GM12891 (cell line): ENCODE data around the gene PARD3.

Source experiments
- DNase-seq: peaks from one replicate; pipeline ENCODE4 v3.0.0; 2011; ENCODE audit warnings: low spot score; ENCODE audit not compliant: insufficient read length
- FAIRE-seq: peaks from 2 replicates; lab custom pipeline; 2011; peaks lifted over from hg19 to GRCh38; lab: Jason Lieb, UNC
- PAX5 ChIP-seq: IDR thresholded peaks from 2 replicates; pipeline ENCODE4 v1.6.1; 2011; ENCODE audit warnings: low read length, moderate library complexity, mild to moderate bottlenecking; ENCODE audit not compliant: insufficient read depth, severe bottlenecking
- POLR2A ChIP-seq: IDR thresholded peaks from 2 replicates; pipeline ENCODE4 v1.6.1; 2011; ENCODE audit warnings: low read depth, low read length, control low read depth
- POLR2AphosphoS5 ChIP-seq: IDR thresholded peaks from 2 replicates; pipeline ENCODE4 v1.6.1; 2011; ENCODE audit warnings: low read depth, low read length, control low read depth
- POU2F2 ChIP-seq: IDR thresholded peaks from 2 replicates; pipeline ENCODE4 v1.6.1; 2011; ENCODE audit warnings: low read depth, mild to moderate bottlenecking, control low read depth, low read length, moderate library complexity
- SPI1 ChIP-seq: IDR thresholded peaks from 2 replicates; pipeline ENCODE4 v1.6.1; 2011; ENCODE audit warnings: low read depth, low read length, control low read depth
- TAF1 ChIP-seq: IDR thresholded peaks from 2 replicates; pipeline ENCODE4 v1.6.1; 2011; ENCODE audit warnings: low read depth, low read length, control low read depth

Gene PARD3

DNA sequence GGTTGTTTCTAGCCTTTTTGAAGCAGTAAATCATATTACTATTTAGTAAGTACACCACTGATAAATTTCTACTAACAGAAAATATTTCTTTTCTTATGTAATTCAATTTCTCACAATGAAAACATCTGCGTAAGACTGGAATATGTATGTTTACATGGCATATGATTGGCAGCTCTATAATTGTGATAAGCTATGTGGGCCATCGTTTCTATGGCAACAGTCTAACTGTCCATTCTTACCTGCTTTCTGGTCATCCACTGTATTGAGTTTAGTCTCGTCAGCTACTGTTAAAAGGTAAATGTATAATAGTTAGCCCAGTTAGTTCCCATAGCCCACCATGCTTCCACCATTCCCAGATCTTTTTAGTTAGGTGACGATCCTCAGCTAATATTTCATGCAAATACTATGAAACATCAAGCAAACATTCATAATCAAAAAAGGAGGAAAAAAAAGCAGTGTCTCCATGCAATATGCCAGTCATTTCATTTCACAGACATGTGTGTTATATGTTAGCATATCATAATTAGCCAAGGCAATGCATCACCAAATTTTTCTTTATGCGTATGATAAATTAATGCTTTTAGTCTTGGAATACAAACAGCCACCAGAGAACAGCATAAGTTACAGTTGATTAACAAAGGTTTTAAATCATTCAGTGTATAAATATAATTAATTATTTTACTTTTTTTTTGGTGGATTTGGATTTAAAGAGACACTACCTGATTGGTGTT lies 479.0 kb downstream of the PARD3 start:
- FAIRE-seq (no peak), DNase-seq (no peak)
- no peak for TF ChIP-seq SPI1
- TF ChIP-seq POLR2A = no peak
- TF ChIP-seq PAX5 = no peak
- no peak for TF ChIP-seq POLR2AphosphoS5
- TF ChIP-seq POU2F2 = no peak
- TF ChIP-seq TAF1 = no peak

DNA sequence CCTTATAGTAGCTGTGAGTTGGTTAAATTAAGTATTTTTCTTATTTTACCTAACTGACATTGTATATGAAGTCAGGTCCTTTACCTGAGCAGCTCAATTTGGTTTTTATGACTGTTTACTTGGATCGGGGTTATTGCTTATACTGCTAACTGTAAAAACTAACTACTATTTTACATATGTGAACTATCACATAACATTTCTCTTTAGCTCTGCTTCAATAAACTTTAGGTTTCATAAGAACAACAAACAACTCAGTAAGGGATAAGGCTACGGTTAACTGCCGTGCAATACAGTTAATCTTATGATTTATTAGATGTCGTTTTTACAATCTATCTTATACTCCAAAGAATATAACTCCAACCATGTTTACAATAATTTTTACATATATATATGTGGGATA lies 480.2 kb downstream of the PARD3 start:
- no peak for DNase-seq
- TF ChIP-seq TAF1 = no peak
- no peak for TF ChIP-seq SPI1
- no peak for TF ChIP-seq POU2F2
- FAIRE-seq = no peak

DNA sequence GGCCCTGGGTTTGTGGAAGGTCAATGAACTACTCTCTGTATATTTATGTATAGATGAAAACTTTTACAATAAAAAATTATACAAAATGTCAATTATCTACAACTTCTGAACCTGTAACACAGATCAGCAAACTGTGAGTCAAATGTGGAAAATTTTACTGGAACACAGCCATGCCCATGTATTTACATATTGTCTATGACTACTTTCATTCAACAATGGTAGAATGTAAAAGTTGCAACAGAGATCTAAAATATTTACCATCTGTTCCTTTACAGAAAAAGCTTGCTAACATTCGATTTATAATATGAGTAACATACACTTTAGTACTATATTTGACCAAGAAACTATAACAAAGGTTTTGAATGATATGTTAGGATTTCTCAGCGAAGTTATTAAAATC lies 481.6 kb downstream of the PARD3 start:
- no peak for TF ChIP-seq POLR2AphosphoS5
- TF ChIP-seq POLR2A = no peak
- no peak for TF ChIP-seq POU2F2
- TF ChIP-seq PAX5 = no peak
- no peak for TF ChIP-seq TAF1
- no peak for TF ChIP-seq SPI1
- DNase-seq (no peak), FAIRE-seq (no peak)

DNA sequence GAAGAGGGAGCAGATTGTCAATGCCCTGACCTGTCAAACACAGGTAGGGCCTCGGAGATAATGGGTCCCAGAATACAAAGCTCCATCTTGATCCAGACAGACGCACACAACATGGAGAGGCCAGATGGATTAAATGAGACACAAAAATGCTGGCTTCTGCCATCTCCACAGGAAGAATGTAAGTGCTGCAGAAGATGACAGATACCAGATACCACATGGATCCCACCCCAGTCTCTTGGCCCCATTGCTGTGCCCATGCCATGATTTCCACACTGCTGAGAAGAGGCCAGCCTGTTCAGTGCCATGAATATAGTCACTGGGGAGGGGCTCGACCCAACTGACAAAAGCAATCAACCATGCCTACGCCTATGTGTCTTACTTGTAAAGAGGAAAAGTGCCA lies 487.9 kb downstream of the PARD3 start:
- no peak for DNase-seq
- TF ChIP-seq TAF1 (no peak), PAX5 (no peak), SPI1 (no peak), POLR2AphosphoS5 (no peak), POU2F2 (no peak), POLR2A (no peak)
- FAIRE-seq = no peak

DNA sequence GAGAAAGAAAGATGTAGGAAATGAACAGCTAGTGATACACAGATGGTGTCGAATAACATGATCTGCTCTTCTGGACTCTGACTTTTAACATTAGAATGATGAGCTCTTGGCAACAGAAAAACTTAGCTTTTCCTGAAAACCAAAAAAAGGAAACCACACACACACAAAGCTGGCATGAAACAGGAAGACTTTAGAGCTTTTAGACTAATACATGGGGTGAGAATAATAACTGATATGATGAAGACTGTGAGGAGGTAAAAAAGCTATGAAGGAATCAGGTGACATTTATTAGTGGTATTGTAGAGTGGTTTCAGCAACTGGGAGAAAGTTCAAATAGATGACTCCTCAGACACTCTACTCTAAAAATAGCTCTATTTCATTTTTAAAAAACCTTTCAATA lies 491.9 kb downstream of the PARD3 start:
- DNase-seq = no peak
- FAIRE-seq = no peak
- TF ChIP-seq TAF1 = no peak
- TF ChIP-seq POU2F2 = no peak
- TF ChIP-seq SPI1 = no peak
- TF ChIP-seq POLR2A = no peak
- TF ChIP-seq POLR2AphosphoS5 = no peak
- no peak for TF ChIP-seq PAX5

DNA sequence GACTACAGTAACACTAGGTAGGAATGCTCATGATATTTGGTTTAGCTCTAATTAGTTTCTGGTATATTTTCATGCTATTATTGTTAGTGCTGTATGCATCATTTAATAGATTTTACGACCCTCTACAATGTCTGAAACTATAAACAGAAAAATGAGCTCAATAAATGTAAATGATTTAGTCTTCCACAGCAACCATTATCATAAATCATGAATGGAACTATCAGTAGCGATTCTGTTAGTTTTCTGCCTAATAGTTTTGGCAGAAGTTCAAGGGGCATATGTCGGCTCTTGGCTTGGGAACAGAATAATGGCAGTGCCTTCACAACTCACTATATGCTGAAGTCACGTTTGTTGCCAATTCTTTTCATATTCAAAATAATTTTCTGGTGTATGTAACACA lies 494.8 kb downstream of the PARD3 start:
- TF ChIP-seq POLR2AphosphoS5 (no peak), POLR2A (no peak), SPI1 (no peak), POU2F2 (no peak), TAF1 (no peak), PAX5 (no peak)
- FAIRE-seq (no peak), DNase-seq (no peak)

DNA sequence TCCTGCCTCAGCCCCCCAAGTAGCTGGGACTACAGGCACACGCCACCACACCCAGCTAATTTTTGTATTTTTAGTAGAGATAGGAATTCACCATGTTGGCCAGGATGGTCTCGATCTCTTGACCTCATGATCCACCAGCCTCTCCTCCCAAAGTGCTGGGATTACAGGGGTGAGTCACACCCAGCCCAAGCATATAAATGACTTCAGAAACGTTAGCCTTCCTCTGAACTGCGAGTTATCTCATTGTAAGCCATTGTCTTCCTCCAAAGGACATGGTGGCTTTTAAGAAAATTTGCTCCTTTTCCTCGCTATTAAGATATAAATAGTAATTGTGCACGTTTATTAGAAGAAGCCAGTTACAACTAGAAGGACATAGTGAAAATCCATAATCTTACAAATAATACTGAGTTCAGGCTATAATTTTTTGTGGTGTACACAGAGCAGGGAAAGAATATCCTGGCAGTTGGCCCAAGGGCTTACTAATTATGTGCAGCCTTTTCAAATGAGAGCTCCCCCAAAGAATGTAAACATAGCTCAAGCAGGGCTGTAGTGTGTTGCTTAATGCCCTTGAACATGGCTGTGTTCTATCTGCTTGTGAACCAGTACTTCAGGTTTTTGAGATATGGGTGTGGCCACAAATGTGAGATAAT lies 495.8 kb downstream of the PARD3 start:
- no peak for DNase-seq
- TF ChIP-seq POU2F2 = no peak
- no peak for TF ChIP-seq POLR2AphosphoS5
- TF ChIP-seq SPI1 = no peak
- no peak for TF ChIP-seq POLR2A
- TF ChIP-seq PAX5 = no peak
- TF ChIP-seq TAF1 = no peak
- no peak for FAIRE-seq

DNA sequence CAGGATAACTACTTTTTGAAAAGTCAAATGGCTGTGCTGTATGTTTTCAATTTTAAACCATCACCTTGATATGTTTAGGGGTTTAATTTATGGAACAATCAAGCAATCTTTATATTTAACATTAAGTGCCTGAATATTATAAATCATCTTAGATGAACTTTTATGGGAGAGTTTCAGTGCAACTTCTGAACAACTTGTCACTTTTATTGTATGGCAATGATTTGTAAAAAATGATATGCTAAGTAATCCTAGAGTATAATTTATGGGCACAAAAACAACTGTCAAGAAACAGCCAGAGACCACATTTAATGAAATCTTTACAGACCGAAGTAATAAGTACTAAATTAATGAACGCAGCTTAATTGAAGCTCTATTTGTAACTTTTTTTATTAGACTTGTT lies 498.9 kb downstream of the PARD3 start:
- FAIRE-seq (no peak), DNase-seq (no peak)
- TF ChIP-seq SPI1 (no peak), PAX5 (no peak), POLR2A (no peak), POLR2AphosphoS5 (no peak), TAF1 (no peak), POU2F2 (no peak)

DNA sequence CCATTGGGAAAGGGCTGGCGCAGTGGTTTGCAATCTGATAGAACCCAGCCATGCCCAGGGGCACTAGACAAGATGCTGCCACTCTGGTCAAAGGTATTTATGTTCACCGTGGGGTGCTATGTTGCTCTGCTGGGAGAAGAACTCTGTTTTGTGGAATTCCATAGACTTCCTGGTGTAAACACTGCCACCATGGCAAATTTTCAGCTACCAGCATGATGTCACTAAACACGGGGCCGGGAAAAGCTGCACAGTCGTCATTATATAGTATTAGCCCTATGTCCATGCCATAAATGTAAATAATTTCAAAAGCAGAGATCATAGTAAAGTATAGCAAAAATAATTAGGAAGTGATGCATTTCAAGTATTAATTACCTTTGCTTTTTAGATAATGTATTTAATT lies 500.6 kb downstream of the PARD3 start:
- DNase-seq = no peak
- TF ChIP-seq POLR2AphosphoS5 (no peak), POLR2A (no peak), TAF1 (no peak)
- no peak for FAIRE-seq

DNA sequence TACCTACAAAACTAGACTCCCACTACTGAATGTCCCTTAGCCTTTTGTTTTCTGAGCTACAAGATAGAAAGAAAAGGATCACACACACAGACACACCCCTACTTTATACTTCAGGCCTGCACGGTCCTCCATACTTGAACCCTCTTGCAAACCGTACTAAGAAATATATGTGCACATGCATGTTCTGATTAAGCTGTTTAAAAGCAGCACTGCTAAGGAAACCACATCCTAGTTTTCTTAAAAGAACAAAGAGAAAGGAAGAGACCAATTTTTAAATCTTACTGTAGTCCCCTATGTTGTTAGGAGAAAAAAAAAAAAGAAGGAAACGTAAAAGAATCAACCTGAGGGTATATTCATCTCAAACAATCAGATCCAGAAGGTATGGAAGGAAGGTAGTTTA lies 501.2 kb downstream of the PARD3 start:
- no peak for FAIRE-seq
- DNase-seq = no peak
- TF ChIP-seq SPI1 (no peak), POLR2AphosphoS5 (no peak), POLR2A (no peak), PAX5 (no peak), TAF1 (no peak), POU2F2 (no peak)
